Ovary (tissue), 9 donors: ENCODE measurements around the gene TECTB. TPM values are rescaled to one million over a fixed set of nuclear protein-coding genes. Genes with fewer than 3 reads are reported as not detected.

Experiments used
- DNase-seq, 5 donors: peaks; one replicate each; pipeline ENCODE4 v3.0.0-alpha.2; 2019 to 2020
- H3K27ac ChIP-seq, 2 donors: fragments of 200-600 bp; one replicate each; pipeline versions ENCODE4 v1.5.1 to v1.8.0; 2019 to 2022
- H3K27me3 ChIP-seq: fragments of 200-600 bp; one replicate; pipeline ENCODE4 v1.8.0; 2022
- H3K36me3 ChIP-seq: fragments of 200-600 bp; sonication (generic); one replicate; pipeline ENCODE4 v1.5.1; 2019
- H3K4me1 ChIP-seq: one replicate; pipeline ENCODE4 v1.8.1; 2013; ENCODE audit warnings: mild to moderate bottlenecking, moderate library complexity; ENCODE audit not compliant: insufficient read depth
- H3K4me3 ChIP-seq: fragments of 200-600 bp; sonication (generic); one replicate; pipeline ENCODE4 v1.5.1; 2017
- H3K9me3 ChIP-seq, 2 donors: fragments of 200-600 bp in 1 of 2; sonication (generic) in 1 of 2; one replicate each; pipeline versions ENCODE4 v1.5.1 to v1.8.1; 2013 to 2019; ENCODE audit warnings: mild to moderate bottlenecking in 1 of 2, moderate library complexity in 1 of 2
- EP300 ChIP-seq: sonication (generic); formaldehyde crosslinking; IDR thresholded peaks from one replicate; pipeline ENCODE4 v1.6.1; 2017; ENCODE audit warnings: antibody characterized with exemption
- POLR2A ChIP-seq: fragments of 450-650 bp; IDR thresholded peaks from one replicate; pipeline ENCODE4 v1.6.1; 2017; ENCODE audit warnings: antibody characterized with exemption, mild to moderate bottlenecking, moderate library complexity
- WGBS, 3 donors: extraction: QIAGEN DNeasy Blood & Tissue Kit in 1 of 3; methylation state at CpG; one replicate each; pipeline versions ENCODE4 v1.1.5 to v1.1.7; 2013 to 2017; 5-methylcytosine and 5-hydroxymethylcytosine counted together
- intact Hi-C, 4 donors: fragments of 100-400 bp; cut with DNase I; formaldehyde crosslinking; loops; one replicate each; pipeline versions ENCODE4 v1.11.0 to v1.15.1; 2022 to 2023
- polyA plus RNA-seq, 2 donors: library from polyadenylated mRNA; stranded (reverse); fragments of 200-250 nt in 1 of 2; fragments of 350-450 nt in 1 of 2; fragmentation: Illumina TruSeq in 1 of 2; extraction: RNeasy Lipid Tissue Mini Kit (QIAGEN cat#74804) in 1 of 2; gene quantifications; one replicate each; pipeline ENCODE4 v1.2.3, GENCODE V29; 2013 to 2014
- total RNA-seq, 7 donors: library from RNA; depleted of rRNA in 2 of 7; stranded (reverse); fragments of >200 nt in 2 of 7; fragmentation: NEBNext Ultra II Directional in 3 of 7; extraction: Animal tissue kit (Norgen Biotek cat#: 25700) in 3 of 7; gene quantifications; one replicate each; pipeline versions ENCODE4 v1.1.0 to v1.2.4, GENCODE V29; 2016 to 2023
- TF ChIP-seq, protein P1 (sequence below), 3 donors: fragments of 450-650 bp in 2 of 3; fragments of 200-600 bp in 1 of 3; IDR thresholded peaks; one replicate each; pipeline versions ENCODE4 v1.5.1 to v1.8.0; 2016 to 2022; ENCODE audit warnings: antibody characterized with exemption in 3 of 3, mild to moderate bottlenecking in 1 of 3
- donor health status: DM: no; HTN: no; CAD: no; lungs with moderate emphysema.
- donor health status: DM: no; HTN: no; CAD: no.
- donor health status: Bipolar disorder and iron deficiency.
- donor health status: DM: yes; HTN: yes; CAD: no.
- donor health status: DM: no; HTN: no; CAD: no.
- donor health status: DM: yes; HTN: yes; CAD: no.

Gene TECTB
- total and polyA plus RNA-seq, 9 donors: 0.07 TPM; not detected in 8

DNA sequence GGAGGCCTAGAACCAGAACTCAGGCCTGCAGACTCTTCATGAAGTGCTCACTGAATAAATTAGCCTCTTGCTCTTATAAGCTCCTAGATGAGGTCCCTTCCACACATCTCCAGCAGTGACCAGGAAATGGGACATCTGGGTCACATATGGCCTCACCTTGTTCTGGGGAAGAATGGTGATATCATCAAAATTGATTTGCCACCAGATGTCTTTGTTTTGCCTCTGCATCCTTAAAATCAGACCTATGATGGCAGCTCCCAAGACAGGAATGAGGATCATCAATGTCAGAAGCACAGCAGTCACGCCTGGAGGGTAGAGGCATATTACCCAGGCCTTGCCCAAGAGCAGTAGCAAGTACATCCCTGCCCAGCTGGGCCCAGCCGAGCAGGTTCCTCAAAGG, 57.4 kb downstream of the TECTB start:
- intact Hi-C loops: no loop called here
- H3K27me3 ChIP-seq: no peaks in the 10 kb centered on the region
- no peak for TF ChIP-seq EP300
- TF ChIP-seq, protein P1, sequence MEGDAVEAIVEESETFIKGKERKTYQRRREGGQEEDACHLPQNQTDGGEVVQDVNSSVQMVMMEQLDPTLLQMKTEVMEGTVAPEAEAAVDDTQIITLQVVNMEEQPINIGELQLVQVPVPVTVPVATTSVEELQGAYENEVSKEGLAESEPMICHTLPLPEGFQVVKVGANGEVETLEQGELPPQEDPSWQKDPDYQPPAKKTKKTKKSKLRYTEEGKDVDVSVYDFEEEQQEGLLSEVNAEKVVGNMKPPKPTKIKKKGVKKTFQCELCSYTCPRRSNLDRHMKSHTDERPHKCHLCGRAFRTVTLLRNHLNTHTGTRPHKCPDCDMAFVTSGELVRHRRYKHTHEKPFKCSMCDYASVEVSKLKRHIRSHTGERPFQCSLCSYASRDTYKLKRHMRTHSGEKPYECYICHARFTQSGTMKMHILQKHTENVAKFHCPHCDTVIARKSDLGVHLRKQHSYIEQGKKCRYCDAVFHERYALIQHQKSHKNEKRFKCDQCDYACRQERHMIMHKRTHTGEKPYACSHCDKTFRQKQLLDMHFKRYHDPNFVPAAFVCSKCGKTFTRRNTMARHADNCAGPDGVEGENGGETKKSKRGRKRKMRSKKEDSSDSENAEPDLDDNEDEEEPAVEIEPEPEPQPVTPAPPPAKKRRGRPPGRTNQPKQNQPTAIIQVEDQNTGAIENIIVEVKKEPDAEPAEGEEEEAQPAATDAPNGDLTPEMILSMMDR (IDR thresholded peaks at IDR 0.05): no peak
- no peak for TF ChIP-seq POLR2A
- no peak overlapping the region for H3K4me3 ChIP-seq
- WGBS, 3 donors: 84 to 93% (median 87%) methylated on average over 2 of the region's 2 CpGs
- H3K27ac ChIP-seq: no peak overlapping the region
- H3K36me3 ChIP-seq: no peaks in the 10 kb centered on the region
- no peak for DNase-seq
- H3K4me1 ChIP-seq: no peaks in the 10 kb centered on the region
- no peaks in the 10 kb centered on the region for H3K9me3 ChIP-seq

DNA sequence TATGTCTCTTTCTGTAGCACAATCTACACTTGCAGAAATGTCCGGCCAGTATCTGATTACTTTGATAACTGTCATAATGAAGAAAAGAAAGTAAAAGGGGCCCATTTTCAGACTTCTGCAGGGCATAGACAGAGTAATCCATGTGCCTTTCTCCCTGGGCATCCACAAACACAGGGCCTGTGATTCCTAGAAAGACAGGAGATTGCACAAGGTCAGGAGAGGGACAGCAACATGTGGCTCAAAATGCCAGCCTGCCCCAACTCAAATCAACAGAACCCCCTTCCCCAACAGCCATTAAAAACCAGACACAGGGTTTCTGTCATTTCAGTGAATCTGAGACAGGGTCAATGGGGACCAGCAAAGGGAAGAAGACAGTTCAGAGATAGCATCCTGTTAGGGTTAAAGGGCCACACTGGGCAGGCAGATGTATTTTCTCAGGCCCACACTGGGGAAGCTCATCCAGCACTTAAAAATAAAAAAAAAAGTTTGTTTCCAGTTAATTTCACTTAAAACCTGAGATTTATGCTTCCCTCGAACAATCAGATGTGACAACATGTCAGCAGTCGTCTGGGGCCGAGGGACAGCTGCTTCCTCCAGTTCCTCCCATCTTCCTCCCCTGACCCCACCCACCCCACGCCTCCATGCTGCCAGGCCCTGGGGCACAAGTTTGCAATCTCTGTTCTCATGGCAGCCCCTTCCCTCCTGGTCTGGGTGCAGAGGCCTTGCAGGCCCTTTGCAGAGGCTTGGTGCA, 60.0 kb downstream of the TECTB start:
- H3K9me3 ChIP-seq: no peaks in the 10 kb centered on the region
- no peaks in the 10 kb centered on the region for H3K36me3 ChIP-seq
- TF ChIP-seq POLR2A (no peak), EP300 (no peak)
- H3K27ac ChIP-seq: no peak overlapping the region
- DNase-seq: no peak
- no peak overlapping the region for H3K4me3 ChIP-seq
- H3K27me3 ChIP-seq: no peaks in the 10 kb centered on the region
- intact Hi-C loops: no loop called here
- H3K4me1 ChIP-seq: no peaks in the 10 kb centered on the region
- 67 to 73% (median 67%) methylated on average over 5 of the region's 5 CpGs for WGBS, 3 donors

DNA sequence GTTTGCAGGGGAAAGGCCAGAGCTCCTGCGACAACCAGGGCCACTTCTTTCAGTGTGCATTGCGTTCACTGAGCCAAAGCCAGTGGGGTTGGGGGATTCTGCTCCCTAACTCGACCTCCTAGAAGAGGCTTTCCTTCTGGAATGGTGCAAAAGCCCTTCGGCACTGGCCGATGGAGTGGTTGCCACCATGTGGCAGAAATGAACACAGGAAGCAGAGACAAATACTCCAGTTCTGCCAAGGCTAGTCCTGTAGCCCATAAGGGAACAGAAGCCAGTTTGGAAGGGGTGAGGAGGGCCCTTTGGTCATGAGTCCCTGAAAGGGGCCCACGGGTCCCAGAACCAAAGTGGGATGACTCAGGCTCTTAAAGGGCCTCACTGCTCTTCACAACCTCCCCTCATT, 61.1 kb downstream of the TECTB start:
- Histone ChIP-seq H3K4me3 (no peak overlapping the region), H3K27ac (no peak overlapping the region), H3K27me3 (no peaks in the 10 kb centered on the region), H3K4me1 (no peaks in the 10 kb centered on the region), H3K36me3 (no peaks in the 10 kb centered on the region), H3K9me3 (no peaks in the 10 kb centered on the region)
- WGBS, 3 donors: 75 to 83% (median 77%) methylated on average over 6 of the region's 6 CpGs
- no peak for DNase-seq
- intact Hi-C loops: no loop called here
- TF ChIP-seq EP300 (no peak), POLR2A (no peak)
- TF ChIP-seq, protein P1 (IDR thresholded peaks at IDR 0.05): no peak

DNA sequence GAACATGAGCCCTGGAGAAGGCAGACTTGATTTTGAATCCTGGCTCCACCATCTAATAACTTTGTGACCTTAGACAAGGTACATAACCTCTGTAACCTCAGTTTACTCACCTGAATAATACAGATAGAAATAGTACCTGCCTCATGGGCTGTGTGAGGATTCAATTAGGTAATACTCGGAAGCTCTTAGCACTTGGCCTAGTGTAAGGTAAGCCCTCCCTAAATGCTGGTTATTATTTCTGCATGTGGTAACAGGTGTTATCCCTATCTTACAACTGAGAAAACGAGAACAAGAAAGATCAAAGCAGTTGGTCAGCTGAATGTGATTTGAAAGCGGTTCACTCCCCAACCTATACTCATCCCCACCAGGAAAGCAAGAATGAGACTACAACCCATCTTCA, 62.0 kb downstream of the TECTB start:
- Histone ChIP-seq H3K36me3 (no peaks in the 10 kb centered on the region), H3K9me3 (no peaks in the 10 kb centered on the region), H3K4me3 (no peak overlapping the region), H3K27ac (no peak overlapping the region), H3K27me3 (no peaks in the 10 kb centered on the region), H3K4me1 (no peaks in the 10 kb centered on the region)
- WGBS, 3 donors: 40 to 93% (median 46%) methylated on average over 3 of the region's 3 CpGs
- DNase-seq: no peak
- no peak for TF ChIP-seq POLR2A
- intact Hi-C loops: no loop called here

DNA sequence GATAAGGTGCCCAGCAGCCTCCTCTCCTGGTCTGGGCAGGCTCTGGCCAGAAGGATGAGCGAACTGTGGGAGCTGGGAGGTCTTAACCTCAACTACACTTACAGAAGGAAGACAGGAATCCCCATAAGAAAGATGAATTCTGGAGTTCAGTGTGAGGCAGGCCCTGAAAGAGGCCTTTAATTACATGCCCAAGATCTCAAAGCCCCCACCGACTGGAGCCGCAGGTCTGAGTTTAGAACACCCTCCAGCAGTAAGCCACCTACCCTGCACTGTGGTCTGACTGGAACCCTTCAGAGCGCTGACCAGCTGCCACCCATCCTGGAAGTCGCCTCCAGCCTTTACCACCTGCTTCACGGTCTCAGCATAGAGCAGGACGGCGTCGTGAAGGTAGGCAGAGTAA, 62.5 kb downstream of the TECTB start:
- intact Hi-C loops: no loop called here
- Histone ChIP-seq H3K27ac (no peak overlapping the region), H3K36me3 (no peaks in the 10 kb centered on the region), H3K4me1 (no peaks in the 10 kb centered on the region), H3K4me3 (no peak overlapping the region), H3K9me3 (no peaks in the 10 kb centered on the region), H3K27me3 (no peaks in the 10 kb centered on the region)
- 90 to 95% (median 90%) methylated on average over 9 of the region's 9 CpGs for WGBS, 3 donors
- TF ChIP-seq EP300 (no peak), POLR2A (no peak)
- TF ChIP-seq, protein P1 (IDR thresholded peaks at IDR 0.05): no peak
- DNase-seq: no peak
